IgD-negative memory B cell (primary cell): ENCODE results near the gene GNAT1. TPM values are rescaled to one million over a fixed set of nuclear protein-coding genes. Genes with fewer than 3 reads are reported as not detected.

Source experiments
- H3K27ac Mint-ChIP-seq, 3 donors: one replicate each; pipeline ENCODE4 v1.8.0; 2020 to 2022; ENCODE audit warnings: mild to moderate bottlenecking in 3 of 3, mixed read lengths in 3 of 3, moderate library complexity in 1 of 3
- H3K27me3 Mint-ChIP-seq: one replicate; pipeline ENCODE4 v1.8.0; 2021; ENCODE audit warnings: mixed read lengths
- H3K36me3 Mint-ChIP-seq: one replicate; pipeline ENCODE4 v1.8.0; 2020; ENCODE audit warnings: mild to moderate bottlenecking, mixed read lengths
- H3K4me1 Mint-ChIP-seq, 3 donors: one replicate each; pipeline ENCODE4 v1.8.0; 2020 to 2022; ENCODE audit warnings: mixed read lengths in 3 of 3, mild to moderate bottlenecking in 1 of 3
- H3K4me3 Mint-ChIP-seq, 4 donors: one replicate each; pipeline ENCODE4 v1.8.0; 2020 to 2022; ENCODE audit warnings: mild to moderate bottlenecking in 4 of 4, mixed read lengths in 4 of 4, moderate library complexity in 3 of 4
- H3K9me3 Mint-ChIP-seq, 3 donors: one replicate each; pipeline ENCODE4 v1.8.0; 2020 to 2021; ENCODE audit warnings: mixed read lengths in 3 of 3, mild to moderate bottlenecking in 1 of 3
- polyA plus RNA-seq: library from polyadenylated mRNA; unstranded; fragments of 300-500 nt; fragmentation: Illumina TruSeq; gene quantifications from one replicate; pipeline ENCODE4 v1.2.3, GENCODE V29; 2021

GNAT1 gene
- polyA plus RNA-seq, 1 donor from 2014 or later, result not detected

DNA sequence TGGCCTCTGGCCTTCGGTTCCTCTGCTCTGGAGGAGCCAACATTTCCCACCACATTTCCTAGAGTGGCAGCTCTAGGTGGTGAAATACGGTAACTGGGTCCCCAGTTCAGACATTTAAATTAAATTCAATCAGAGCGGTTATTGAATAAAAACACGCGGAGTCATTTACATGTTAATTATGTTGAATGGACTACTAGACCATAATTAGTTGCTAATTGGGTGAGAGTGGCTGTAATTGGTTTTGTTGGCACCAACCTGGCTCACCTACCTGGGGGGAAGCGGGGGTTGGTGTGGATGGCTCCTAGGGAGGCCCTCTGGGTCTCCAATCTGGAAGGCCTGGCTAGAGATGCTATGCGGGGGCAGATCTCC, 23.6 kb upstream of the GNAT1 start:
- Mint-ChIP-seq H3K27ac (no peak overlapping the region), H3K4me1 (no peaks in the 10 kb centered on the region), H3K36me3 (peaks cover 3% of the 10 kb centered on the region), H3K9me3 (no peaks in the 10 kb centered on the region), H3K27me3 (peaks cover 5% of the 10 kb centered on the region), H3K4me3 (no peak overlapping the region)

DNA sequence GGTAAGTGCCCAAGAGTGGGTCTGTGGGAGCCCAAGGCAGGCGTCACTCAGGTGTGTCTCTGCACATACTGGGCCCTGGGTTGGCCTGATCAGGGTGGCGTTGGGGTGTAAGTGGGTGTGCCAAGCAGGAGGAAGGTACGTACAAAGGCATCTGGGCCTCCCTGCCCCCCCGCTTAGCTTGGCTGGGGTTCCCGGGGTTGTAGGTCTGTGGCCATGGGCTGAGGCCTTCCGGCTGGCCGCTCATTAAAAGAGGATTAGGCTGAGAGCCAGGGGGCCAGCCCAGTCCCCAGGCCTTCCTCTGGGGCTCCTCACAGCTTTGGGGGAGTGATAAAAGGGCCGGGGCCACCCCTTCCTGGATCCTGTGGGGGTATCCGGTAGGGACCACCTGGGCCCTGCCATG, 23.0 kb upstream of the GNAT1 start:
- Mint-ChIP-seq H3K27ac (no peak overlapping the region), H3K4me3 (no peak overlapping the region), H3K27me3 (peaks cover 5% of the 10 kb centered on the region), H3K4me1 (no peaks in the 10 kb centered on the region), H3K36me3 (peaks cover 3% of the 10 kb centered on the region), H3K9me3 (no peaks in the 10 kb centered on the region)

- peaks cover 5% of the 10 kb centered on the region for H3K27me3 Mint-ChIP-seq
- H3K4me3 Mint-ChIP-seq, result no peak overlapping the region
- no peak overlapping the region for H3K27ac Mint-ChIP-seq
- H3K36me3 Mint-ChIP-seq, result peaks cover 3% of the 10 kb centered on the region
- H3K4me1 Mint-ChIP-seq, result peaks cover 0 to 2% (median 0%) of the 10 kb centered on the region in 3 donors
- H3K9me3 Mint-ChIP-seq, result no peaks in the 10 kb centered on the region
Measured at GRCh38 chr3:50168791-50169190, 22.6 kb upstream of the GNAT1 start.

DNA sequence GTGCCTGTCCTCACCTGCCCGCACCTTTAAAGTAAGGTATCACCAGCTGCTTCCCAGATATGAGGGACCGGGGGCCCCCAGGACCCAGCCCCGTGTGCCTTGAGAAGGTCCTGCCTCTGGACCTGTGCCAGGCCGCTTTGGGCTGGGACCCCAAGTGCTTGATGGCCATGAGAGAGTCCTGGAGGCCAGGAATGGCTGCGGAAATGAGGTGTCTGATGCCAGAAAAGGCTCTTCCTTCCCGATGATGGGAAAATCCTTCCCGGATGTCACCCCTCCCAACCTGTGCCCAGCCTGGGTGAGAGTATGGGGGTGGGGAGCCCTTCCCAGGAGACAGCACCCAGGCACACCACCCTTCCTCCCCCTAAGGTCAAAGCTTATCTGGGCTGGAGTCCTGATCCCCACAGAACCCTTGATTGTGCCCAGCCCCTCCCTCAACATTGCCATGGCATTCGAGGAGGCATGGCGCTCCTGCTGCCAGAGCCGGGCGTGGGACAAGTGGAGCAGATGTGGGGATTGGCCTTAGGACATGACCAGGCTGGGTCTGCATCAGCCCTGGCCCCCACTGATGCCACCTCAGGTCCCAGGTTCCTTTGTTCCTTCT, 22.1 kb upstream of the GNAT1 start:
- Mint-ChIP-seq H3K4me3 (no peak overlapping the region), H3K4me1 (peaks cover 0 to 3% (median 0%) of the 10 kb centered on the region in 3 donors), H3K27me3 (peaks cover 5% of the 10 kb centered on the region), H3K27ac (no peak overlapping the region), H3K36me3 (peaks cover 3% of the 10 kb centered on the region), H3K9me3 (no peaks in the 10 kb centered on the region)

DNA sequence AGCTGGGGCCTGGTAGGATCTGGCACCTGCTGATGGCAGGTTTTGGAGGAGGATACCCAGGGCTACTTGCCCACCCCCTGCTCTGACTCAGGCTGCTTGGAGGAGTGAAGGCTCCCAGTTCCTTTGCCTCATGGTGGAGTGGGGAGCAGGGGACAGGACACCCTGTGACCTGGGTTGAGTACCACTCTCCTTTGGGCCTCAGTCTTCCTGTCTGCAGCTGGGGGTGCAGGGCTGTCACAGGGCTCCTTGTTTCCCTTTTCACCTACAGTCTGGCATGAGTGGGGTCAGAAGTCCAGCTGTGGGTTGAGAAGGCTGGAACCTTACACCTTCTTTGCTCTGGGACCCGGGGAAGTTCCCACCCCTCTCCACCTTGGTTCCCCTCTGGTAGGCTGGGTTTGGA, 21.6 kb upstream of the GNAT1 start:
- no peak overlapping the region for H3K27ac Mint-ChIP-seq
- no peaks in the 10 kb centered on the region for H3K9me3 Mint-ChIP-seq
- peak overlapping the region in 1 of 4 donors; percentile 37 for H3K4me3 Mint-ChIP-seq
- H3K4me1 Mint-ChIP-seq, result peaks cover 0 to 3% (median 0%) of the 10 kb centered on the region in 3 donors
- H3K36me3 Mint-ChIP-seq, result peaks cover 3% of the 10 kb centered on the region
- peaks cover 5% of the 10 kb centered on the region for H3K27me3 Mint-ChIP-seq

- no peak overlapping the region for H3K27ac Mint-ChIP-seq
- H3K27me3 Mint-ChIP-seq, result peaks cover 5% of the 10 kb centered on the region
- H3K4me1 Mint-ChIP-seq, result peaks cover 0 to 3% (median 0%) of the 10 kb centered on the region in 3 donors
- peak overlapping the region in 1 of 4 donors; percentile 63 for H3K4me3 Mint-ChIP-seq
- H3K36me3 Mint-ChIP-seq, result peaks cover 3% of the 10 kb centered on the region
- no peaks in the 10 kb centered on the region for H3K9me3 Mint-ChIP-seq
Measured at GRCh38 chr3:50170689-50171088, 20.7 kb upstream of the GNAT1 start.

- Mint-ChIP-seq H3K27me3 (peaks cover 5% of the 10 kb centered on the region), H3K4me3 (no peak overlapping the region), H3K36me3 (peaks cover 3% of the 10 kb centered on the region), H3K27ac (no peak overlapping the region), H3K4me1 (peaks cover 0 to 3% (median 0%) of the 10 kb centered on the region in 3 donors), H3K9me3 (no peaks in the 10 kb centered on the region)
Measured at GRCh38 chr3:50171540-50172301, 19.7 kb upstream of the GNAT1 start.

DNA sequence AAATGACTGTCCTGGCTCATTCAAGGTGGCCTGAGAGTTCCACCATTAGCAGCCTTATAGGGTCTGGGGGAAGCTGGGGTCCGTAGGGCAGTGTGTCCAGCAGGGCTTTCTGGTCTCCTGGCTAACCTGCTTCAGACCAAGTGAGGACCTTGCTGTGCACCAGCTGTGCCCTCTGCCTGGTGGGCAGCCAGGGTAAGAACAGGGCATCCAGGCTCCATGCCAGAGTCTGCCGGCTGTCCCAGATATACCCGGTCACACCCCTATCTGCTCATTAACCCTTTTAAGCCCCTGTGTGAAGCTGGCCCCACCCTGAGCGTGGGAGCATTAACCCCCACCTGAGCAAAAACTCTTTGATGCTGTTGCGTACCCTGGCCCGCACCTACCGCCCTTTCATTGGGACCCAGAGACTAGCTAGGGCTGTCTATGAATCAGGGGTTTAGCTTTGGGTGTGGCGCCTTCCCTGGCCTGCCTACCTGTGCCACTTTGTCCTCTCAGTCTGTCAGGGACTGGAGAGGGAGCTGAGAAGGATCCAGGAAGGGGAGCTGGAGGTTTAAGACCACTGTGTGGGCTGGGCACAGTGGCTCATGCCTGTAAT, 18.7 kb upstream of the GNAT1 start:
- no peak overlapping the region for H3K27ac Mint-ChIP-seq
- no peak overlapping the region for H3K4me3 Mint-ChIP-seq
- no peaks in the 10 kb centered on the region for H3K9me3 Mint-ChIP-seq
- peaks cover 5% of the 10 kb centered on the region for H3K27me3 Mint-ChIP-seq
- H3K4me1 Mint-ChIP-seq, result peaks cover 0 to 3% (median 0%) of the 10 kb centered on the region in 3 donors
- H3K36me3 Mint-ChIP-seq, result peaks cover 3% of the 10 kb centered on the region

DNA sequence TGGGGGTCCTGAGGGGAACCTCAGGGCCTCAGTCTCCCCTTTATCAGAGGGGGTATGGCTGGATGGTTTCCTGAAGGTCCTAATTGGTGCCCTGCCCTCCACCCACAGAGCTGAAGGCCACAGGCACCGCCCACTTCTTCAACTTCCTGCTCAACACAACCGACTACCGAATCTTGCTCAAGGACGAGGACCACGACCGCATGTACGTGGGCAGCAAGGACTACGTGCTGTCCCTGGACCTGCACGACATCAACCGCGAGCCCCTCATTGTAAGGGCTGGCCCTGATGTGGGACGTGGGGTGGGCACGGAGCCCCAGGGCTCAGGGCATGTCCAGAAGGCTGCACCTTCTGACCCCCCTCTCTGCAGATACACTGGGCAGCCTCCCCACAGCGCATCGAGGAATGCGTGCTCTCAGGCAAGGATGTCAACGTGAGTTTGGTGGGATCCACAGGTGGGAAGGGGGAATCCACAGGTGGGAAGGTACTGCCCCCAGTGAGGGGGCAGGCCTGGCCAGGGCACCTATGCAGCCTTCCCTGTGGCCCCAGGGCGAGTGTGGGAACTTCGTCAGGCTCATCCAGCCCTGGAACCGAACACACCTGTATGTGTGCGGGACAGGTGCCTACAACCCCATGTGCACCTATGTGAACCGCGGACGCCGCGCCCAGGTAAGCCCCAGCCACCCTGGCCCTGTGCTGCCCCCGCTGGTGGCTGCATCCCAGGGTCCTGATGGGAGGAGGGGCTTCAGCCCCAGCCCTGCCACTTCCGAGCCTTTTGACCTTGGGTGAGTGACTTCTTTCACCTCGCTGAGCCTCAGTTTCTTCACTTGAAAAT, 17.5 kb upstream of the GNAT1 start:
- H3K4me3 Mint-ChIP-seq, result no peak overlapping the region
- H3K9me3 Mint-ChIP-seq, result no peaks in the 10 kb centered on the region
- peaks cover 0 to 3% (median 0%) of the 10 kb centered on the region in 3 donors for H3K4me1 Mint-ChIP-seq
- H3K27ac Mint-ChIP-seq, result no peak overlapping the region
- H3K36me3 Mint-ChIP-seq, result no peaks in the 10 kb centered on the region
- H3K27me3 Mint-ChIP-seq, result peaks cover 1% of the 10 kb centered on the region

DNA sequence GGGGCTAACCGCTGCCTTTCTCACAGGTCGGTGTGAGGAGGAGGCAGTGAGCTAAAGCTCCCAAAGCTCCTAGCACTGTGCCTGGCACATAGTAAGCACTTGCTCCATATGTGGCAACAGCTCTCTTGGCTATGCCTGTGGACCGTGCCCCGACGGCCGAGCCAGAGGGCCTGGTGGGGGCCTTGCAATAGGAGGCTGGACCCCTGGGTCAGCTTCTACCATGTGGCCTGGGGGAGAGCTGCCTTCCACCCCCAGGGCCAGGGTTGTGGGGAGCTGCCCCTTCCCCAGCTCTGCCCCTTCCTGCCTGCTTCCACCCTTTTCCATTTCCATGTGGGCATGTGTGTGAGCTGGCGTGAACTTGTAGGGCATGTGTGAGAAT, 16.9 kb upstream of the GNAT1 start:
- Mint-ChIP-seq H3K27me3 (peaks cover 1% of the 10 kb centered on the region), H3K27ac (no peak overlapping the region), H3K4me3 (no peak overlapping the region), H3K36me3 (no peaks in the 10 kb centered on the region), H3K9me3 (no peaks in the 10 kb centered on the region), H3K4me1 (peaks cover 0 to 3% (median under 1%) of the 10 kb centered on the region in 3 donors)

- Mint-ChIP-seq H3K27ac (no peak overlapping the region), H3K9me3 (no peaks in the 10 kb centered on the region), H3K4me1 (peaks cover 0 to 3% (median 2%) of the 10 kb centered on the region in 3 donors), H3K4me3 (no peak overlapping the region), H3K27me3 (peaks cover 1% of the 10 kb centered on the region), H3K36me3 (no peaks in the 10 kb centered on the region)
Measured at GRCh38 chr3:50174947-50175524, 16.4 kb upstream of the GNAT1 start.

GRCh38 chr3:50177346-50177745, 14.1 kb upstream of the GNAT1 start:
- H3K4me1 Mint-ChIP-seq, result peaks cover 0 to 3% (median 2%) of the 10 kb centered on the region in 3 donors
- no peaks in the 10 kb centered on the region for H3K36me3 Mint-ChIP-seq
- H3K27ac Mint-ChIP-seq, result no peak overlapping the region
- H3K9me3 Mint-ChIP-seq, result no peaks in the 10 kb centered on the region
- H3K27me3 Mint-ChIP-seq, result no peaks in the 10 kb centered on the region
- H3K4me3 Mint-ChIP-seq, result no peak overlapping the region

GRCh38 chr3:50179710-50180109, 11.7 kb upstream of the GNAT1 start:
- H3K9me3 Mint-ChIP-seq, result no peaks in the 10 kb centered on the region
- H3K27me3 Mint-ChIP-seq, result no peaks in the 10 kb centered on the region
- H3K4me3 Mint-ChIP-seq, result no peak overlapping the region
- peaks cover 0 to 2% (median 0%) of the 10 kb centered on the region in 3 donors for H3K4me1 Mint-ChIP-seq
- no peak overlapping the region for H3K27ac Mint-ChIP-seq
- H3K36me3 Mint-ChIP-seq, result no peaks in the 10 kb centered on the region

DNA sequence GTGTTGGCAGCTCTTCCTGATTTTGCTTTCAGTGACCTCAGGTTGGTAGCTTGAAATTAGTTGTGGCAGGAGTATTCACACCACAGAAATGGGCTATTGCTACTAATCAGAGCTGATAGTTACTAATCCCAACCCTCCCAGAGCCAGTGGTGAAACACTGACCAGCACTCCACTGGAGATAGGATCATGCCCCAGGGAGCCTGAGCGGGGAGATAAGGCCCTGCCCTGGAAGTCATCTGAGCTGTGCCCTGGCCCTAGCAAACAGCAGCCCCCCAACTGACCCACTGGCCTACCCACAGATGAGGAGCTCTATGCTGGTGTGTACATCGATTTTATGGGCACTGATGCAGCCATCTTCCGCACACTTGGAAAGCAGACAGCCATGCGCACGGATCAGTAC, 9.4 kb upstream of the GNAT1 start:
- Mint-ChIP-seq H3K27me3 (no peaks in the 10 kb centered on the region), H3K4me1 (peaks cover 0 to 2% (median 0%) of the 10 kb centered on the region in 3 donors), H3K27ac (no peak overlapping the region), H3K9me3 (no peaks in the 10 kb centered on the region), H3K36me3 (no peaks in the 10 kb centered on the region), H3K4me3 (no peak overlapping the region)
